Adrenal gland (tissue), 5 donors: ENCODE data around the gene BPI.

Source experiments
- CTCF ChIP-seq, 6 experiments: fragments of 450-650 bp in 4 of 6; fragments of 200-600 bp in 2 of 6; sonication (generic) in 1 of 6; IDR thresholded peaks; 1 replicate in 5 of 6; 2 replicates in 1 of 6; pipeline versions ENCODE4 v1.5.1 to v1.8.0; 2016 to 2021; ENCODE audit warnings: antibody characterized with exemption in 6 of 6, mild to moderate bottlenecking in 2 of 6, moderate library complexity in 1 of 6
- POLR2A ChIP-seq, 2 donors: fragments of 450-650 bp; IDR thresholded peaks; one replicate each; pipeline ENCODE4 v1.6.1; 2017; ENCODE audit warnings: antibody characterized with exemption in 2 of 2, mild to moderate bottlenecking in 2 of 2, moderate library complexity in 1 of 2
- donor health status: DM: no; HTN: no; CAD: no.

- no peak for TF ChIP-seq POLR2A (IDR thresholded peaks at IDR 0.05)
- TF ChIP-seq CTCF (IDR thresholded peaks at IDR 0.05) = no peak
Measured at GRCh38 chr20:38313676-38314075, 9.7 kb downstream of the BPI start.
